Vagina (tissue), 2 donors: Measurements from ENCODE around the gene CCNL1.

ENCODE experiments used
- POLR2AphosphoS5 ChIP-seq, 2 donors: sonication (generic); formaldehyde crosslinking; IDR thresholded peaks; one replicate each; pipeline ENCODE4 v1.9.0; 2017; ENCODE audit warnings: antibody characterized with exemption in 2 of 2, mild to moderate bottlenecking in 2 of 2, low read depth in 1 of 2; ENCODE audit not compliant: insufficient read depth in 1 of 2
- TF ChIP-seq, protein P1 (sequence below), 3 experiments: fragments of 450-650 bp in 2 of 3; fragments of 200-600 bp in 1 of 3; sonication (generic) in 1 of 3; IDR thresholded peaks; one replicate each; pipeline ENCODE4 v1.5.1; 2017 to 2019; ENCODE audit warnings: antibody characterized with exemption in 3 of 3, mild to moderate bottlenecking in 2 of 3, moderate library complexity in 2 of 3

DNA sequence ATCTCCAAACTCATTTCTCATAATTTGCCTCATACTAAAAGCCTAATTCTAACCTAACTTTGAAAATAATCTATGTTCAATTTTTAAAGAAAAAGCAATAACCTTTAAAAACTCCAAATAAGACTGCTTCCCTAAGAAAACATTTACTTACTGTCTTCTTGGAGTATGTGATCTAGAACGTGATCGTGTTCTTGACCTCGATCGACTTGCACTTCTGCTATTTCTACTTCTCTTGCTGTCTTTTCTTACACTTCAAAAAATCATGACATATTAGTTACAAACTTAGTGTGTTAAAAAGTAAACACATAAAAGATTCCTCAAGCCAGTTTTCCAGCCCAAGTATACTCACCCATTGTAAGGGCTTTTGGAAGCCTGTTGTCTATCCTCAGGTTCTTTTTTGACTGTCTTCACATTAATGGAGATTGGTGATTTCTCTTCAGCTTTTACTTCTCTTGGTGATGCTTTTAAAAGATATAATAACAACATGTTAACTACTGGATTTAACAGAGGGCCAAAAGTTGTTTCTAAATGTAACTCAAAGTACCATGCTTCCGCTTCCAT, 10.7 kb downstream of the CCNL1 start:
- TF ChIP-seq POLR2AphosphoS5 (IDR thresholded peaks at IDR 0.05; ENCODE audit: insufficient read depth in 1 of 2, low read depth in 1 of 2), result no peak
- TF ChIP-seq, protein P1, sequence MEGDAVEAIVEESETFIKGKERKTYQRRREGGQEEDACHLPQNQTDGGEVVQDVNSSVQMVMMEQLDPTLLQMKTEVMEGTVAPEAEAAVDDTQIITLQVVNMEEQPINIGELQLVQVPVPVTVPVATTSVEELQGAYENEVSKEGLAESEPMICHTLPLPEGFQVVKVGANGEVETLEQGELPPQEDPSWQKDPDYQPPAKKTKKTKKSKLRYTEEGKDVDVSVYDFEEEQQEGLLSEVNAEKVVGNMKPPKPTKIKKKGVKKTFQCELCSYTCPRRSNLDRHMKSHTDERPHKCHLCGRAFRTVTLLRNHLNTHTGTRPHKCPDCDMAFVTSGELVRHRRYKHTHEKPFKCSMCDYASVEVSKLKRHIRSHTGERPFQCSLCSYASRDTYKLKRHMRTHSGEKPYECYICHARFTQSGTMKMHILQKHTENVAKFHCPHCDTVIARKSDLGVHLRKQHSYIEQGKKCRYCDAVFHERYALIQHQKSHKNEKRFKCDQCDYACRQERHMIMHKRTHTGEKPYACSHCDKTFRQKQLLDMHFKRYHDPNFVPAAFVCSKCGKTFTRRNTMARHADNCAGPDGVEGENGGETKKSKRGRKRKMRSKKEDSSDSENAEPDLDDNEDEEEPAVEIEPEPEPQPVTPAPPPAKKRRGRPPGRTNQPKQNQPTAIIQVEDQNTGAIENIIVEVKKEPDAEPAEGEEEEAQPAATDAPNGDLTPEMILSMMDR (IDR thresholded peaks at IDR 0.05), result no peak
